RCC 7860 (cell line): ENCODE data around the gene CEP89.
"Not testable (repeated sequence)": the region's sequence is repeated elsewhere in the genome, so short reads cannot be mapped to it uniquely, and the experiment has no call there.

ENCODE experiments used
- DNase-seq: peaks from one replicate; pipeline ENCODE4 v3.0.0-alpha.2; 2015; ENCODE audit warnings: low spot score
- FAIRE-seq: peaks from 2 replicates; lab custom pipeline; 2012; peaks lifted over from hg19 to GRCh38; lab: Jason Lieb, UNC

Gene CEP89

DNA sequence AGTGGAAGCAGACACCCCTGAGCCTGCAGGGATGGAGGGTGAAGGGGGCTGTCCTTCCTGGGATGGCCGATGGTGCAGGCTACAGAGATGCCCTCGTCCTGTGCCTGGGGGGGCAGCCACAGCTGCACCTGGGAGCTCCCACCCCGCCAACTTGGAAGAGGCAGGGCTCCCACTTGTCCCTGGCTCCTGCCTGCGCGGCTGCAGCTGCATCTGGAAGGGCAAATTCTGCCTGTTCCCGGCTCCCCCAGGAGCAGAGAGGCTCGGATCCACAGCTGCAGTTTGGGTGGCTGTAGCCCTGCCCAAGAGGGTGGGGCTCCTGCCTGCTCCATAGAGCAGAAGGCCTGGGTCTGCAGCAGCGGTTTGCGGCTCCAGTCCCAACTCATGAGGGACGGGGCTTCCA, 2.2 kb downstream of the CEP89 start:
- FAIRE-seq, result no peak

DNA sequence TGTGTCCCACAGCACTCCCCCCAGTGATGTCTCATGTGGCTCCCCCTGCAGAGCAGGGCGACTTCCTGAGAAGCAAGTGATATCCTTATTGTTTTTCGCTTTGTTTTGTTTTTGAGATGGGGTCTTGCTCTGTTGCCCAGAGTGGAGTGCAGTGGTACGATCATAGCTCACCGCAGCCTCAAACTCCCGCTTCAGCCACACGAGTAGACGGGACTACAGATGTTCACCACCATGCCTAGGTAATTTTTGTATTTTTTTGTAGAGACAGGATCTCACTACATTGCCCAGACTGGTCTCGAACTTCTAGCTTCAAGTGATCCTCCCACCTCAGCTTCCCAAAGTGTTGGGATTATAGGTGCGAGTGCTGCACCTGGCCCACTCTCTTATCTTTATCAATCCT, 5.0 kb downstream of the CEP89 start:
- FAIRE-seq, result no peak
- no peak for DNase-seq

More for the DNA sequence above, 2.2 kb downstream of the CEP89 start:
- DNase-seq, result no peak

DNA sequence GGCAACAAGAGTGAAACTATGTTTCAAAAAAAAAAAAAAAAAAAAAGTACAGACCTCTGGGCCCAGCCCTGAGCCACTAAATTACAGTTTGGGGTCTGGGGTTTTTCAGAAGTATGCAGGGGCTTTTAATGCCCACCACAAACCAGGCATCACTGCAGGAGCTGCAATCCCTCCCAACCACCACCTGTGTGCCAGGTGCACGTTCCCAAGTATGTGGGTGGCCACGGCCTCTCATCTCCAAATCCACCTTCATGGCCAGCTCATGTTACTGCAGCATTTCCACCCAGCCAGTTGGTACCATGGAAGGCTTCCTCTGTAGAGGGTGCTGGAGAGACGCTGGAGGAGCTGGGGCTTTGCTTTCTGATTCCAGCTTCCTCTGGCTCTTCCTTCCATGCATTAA, 26.5 kb downstream of the CEP89 start:
- FAIRE-seq (no peak), DNase-seq (no peak)

DNA sequence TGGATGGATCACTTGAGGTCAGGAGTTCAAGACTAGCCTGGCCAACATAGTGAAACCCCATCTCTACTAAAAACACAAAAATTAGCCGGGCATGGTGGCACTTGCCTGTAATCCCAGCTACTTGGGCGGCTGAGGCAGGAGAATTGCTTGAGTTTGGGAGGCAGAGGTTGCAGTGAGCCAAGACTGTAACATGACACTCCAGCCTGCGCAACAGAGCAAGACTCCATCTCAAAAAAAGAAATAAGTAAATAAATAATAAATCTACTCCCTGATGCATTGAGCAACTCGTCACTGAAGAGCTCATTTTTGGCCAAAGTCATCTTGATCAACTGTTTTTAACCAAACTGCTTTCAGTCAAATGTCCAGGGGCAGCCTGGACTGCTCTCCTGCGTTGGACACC, 30.5 kb downstream of the CEP89 start:
- not testable (repeated sequence) for FAIRE-seq

DNA sequence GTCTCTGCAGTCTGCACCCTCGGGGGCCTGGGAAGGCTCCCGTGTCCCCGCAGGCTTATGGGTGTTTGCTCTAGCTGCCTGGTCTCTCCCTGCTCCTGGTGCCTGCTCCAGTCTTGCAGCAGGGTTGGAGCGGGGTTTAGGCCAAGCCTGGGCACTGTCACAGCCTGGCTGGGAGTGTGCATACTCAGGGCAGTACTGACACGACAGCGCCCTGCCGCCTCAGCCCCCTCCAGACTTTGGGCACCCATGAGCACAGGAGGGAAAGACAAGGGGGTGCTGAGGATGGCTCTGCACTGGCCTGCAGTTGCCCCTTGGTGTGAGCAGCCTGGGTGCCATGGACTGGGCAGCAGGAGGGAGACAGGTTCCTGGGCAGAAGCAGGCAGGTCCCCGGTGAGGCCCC, 35.7 kb downstream of the CEP89 start:
- FAIRE-seq, result no peak

More for the DNA sequence above, 30.5 kb downstream of the CEP89 start:
- DNase-seq, result not testable (repeated sequence)

DNA sequence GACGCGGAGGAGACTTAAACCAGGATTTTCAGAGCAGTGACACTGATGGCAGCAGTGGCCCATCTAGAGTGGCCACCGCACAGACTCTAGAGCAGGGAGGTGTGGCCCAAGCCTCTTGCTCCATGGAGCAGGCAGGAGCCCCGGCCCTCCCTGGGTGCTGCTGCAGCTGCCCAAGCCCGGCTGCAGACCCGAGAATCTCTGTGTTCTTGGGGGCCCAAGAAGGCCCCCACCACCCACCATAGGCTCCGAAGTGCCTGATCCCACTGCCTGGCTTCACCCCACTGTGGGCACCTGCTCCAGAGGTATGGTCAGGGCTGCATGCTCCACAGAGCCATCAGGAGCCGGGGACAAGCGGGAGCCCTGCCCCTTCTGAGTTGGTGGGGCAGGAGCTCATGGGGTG, 36.1 kb downstream of the CEP89 start:
- no peak for DNase-seq
- no peak for FAIRE-seq

More for the DNA sequence above, 35.7 kb downstream of the CEP89 start:
- no peak for DNase-seq

DNA sequence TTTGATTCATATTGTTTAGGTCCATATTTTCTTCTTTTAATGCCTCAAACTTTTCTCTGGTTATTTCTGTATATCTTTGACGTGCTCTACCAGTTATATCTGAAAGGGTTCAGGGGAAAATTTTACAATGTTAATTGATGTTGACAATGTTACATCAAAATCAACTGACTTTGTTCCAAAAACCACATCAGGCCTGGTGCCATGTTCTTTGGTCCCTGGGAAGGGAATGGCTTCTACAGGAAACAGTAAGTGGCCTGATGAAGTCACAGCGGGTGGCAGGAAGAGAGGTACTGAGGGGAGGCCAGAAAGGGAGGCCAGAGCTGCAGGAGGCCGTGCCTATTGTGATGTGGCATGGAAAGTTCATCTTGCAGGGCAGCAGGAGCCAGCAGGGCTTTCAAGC, 38.2 kb downstream of the CEP89 start:
- FAIRE-seq (no peak), DNase-seq (no peak)

DNA sequence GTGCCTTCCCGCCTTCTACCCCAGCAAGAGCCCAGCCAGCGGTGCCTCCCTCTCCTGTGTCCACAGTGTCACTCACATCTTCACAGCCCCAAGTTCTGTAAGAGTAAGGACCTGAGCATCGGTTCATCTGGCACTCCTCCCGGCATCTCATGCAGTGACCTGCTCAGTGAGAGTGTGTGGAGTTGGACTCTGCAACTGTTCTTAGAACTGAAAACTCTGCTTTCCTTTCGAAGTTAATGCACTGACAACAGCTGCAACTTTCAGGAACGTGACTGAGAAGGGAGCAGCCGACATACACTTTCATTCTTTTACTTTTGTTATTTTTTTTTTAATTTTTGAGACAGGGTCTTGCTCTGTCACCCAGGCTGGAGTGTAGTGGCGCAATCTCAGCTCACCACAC, 41.2 kb downstream of the CEP89 start:
- DNase-seq (no peak), FAIRE-seq (no peak)

DNA sequence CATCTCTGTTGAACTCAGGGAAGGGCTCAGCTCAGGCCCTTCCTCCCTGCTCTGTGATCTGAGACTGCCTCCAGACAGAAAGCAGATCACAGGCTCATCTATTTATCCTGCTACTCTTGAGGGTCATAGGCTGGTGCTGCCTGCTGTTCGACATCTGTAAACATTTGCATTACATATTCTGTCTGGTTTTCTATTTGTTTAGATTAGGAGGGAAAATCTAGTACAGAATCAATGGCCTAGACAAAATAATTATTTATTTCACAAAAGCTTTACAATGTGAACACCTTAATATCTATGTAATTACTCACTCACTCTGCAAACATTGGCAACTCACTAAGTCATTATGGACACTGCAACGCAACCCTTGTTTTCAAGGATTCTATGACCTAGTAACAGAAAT, 43.0 kb downstream of the CEP89 start:
- FAIRE-seq, result no peak
- no peak for DNase-seq

DNA sequence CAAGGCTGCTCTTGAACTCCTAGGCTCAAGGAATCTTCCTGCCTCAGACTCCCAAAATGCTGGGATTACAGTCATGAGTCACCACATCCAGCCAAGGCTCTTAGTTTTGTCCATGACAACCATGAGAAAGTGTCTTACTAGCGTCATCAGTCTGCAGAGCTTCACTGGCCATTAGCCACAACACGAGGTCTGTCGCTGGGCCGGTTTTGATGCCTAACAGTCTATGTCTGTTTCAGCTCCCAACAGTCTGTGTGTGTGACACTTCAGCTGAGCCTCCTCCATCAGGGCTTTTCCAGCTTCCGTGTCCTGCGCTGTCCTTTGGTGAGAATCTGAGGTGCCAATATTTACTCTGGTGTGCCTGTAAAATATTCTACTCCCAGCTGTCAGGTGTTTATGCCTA, 47.6 kb downstream of the CEP89 start:
- no peak for DNase-seq

DNA sequence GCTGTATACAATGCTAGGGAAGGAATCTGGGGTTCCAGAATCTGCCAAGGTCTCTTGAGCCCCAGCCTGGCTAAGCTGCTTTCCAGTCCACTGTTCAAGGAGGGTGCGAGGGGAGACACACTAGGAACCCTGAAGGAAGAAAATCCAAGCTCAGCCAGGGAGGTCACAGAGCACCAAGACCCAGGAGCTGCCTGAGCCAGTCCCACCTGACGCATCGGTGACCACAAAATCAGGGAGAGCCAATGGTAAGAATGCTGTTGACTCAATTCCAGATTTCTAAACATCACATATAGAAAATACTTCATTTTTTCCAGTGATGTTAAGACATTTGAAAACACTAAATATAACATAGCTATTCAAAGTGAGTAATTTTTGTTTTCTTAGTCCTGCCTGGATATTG, 50.1 kb downstream of the CEP89 start:
- DNase-seq, result no peak
- no peak for FAIRE-seq

More for the DNA sequence above, 47.6 kb downstream of the CEP89 start:
- FAIRE-seq, result no peak

DNA sequence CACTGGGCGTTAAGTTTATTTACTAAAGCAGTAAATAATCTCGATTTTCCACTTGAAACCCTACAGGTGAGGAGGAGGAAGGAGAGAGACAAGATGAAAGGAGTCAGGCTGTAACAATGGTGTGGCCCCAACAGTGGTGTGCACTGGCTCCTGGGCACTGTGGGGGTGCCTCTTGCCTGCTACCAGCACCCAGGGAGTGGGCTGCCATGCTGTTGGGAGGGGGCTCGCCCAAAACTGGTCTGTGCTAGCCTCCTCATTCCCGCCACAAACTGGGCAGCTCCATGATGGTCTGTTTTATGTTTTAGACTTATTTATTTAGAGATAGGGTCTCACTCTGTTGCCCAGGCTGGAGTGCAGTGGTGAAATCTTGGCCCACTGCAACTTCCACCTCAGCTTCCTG, 52.4 kb downstream of the CEP89 start:
- no peak for DNase-seq
- no peak for FAIRE-seq

DNA sequence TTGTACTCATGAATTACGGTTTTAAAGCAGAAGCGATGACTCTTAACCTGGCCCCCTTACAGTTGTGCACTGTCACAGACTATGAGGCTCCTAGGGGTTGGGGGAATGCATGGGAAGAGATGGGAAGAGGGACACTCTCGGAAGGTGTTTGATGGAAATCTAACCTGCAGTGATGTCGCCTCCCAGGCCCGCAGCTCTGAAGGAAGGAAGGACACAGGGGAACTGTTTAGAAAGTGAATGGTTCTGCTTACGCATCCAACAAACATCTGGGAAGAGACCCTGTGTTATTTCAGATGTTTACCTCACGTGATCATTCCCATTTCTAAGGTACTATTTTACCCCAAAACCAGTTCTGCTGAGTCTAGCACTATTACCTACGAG, 54.2 kb downstream of the CEP89 start:
- FAIRE-seq (no peak), DNase-seq (no peak)

DNA sequence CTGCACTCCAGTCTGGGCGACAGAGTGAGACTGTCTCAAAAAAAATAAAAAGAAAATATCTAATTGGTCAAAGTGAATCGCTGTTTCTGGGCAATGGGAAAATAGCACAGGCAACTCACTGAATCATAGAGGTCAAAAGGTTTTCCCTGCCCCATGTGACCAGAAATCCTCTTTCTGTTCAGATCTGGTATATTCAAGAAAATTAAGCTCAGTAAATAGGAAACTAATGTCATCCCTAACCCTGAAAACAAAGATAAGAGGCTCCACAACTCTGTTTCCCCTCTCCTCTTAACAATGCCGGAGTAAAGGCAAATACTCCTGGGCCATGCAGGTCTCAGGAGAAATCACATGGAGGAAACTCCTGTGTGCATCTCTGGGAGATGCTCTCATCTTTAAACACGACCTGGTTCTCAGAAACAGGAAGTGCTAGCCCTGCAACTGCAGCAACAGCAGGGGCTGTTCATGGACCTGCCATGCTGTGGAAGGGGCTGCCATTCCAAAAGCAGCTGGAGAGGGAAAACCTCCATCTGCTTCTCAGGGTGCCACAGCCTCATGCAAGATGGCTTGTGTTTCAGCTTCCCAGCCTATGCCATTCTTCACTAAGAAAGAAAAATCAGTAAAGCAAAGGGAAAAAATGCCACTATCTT, 54.7 kb downstream of the CEP89 start:
- FAIRE-seq (no peak), DNase-seq (no peak)

DNA sequence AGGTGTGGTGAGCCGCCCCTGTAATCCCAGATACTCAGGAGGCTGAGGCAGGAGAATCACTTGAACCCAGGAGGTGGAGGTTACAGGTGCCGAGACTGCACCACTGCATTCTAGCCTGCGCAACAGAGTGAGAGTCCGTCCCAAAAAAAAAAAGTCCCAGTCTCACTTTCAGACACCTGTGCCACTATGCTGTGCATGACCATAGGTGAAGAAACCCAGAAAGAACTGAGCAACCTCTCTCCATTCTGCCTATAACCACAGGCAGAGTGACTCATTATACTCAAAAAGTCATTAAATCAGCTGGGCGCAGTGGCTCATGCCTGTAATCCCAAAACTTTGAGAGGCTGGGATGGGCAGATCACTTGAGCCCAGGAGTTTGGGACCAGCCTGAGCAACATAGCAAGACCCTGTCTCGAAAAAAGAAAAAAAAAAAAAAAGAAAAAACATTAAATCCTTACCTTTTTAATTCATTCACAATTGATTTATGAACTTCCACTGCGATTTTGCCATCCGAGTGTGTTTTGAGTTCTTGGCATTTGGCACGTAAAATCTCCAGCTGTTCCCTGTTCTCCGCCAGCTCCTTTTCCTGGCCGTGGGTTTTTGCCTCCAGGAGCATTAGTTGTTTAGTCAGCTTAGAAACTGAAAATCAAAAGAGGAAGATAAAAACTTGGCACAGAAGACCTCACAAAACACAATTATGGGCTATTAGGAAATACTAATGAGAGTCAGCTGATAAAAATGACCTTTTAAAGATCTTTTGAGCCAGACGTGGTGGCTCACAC, 56.7 kb downstream of the CEP89 start:
- no peak for FAIRE-seq
- DNase-seq, result no peak

DNA sequence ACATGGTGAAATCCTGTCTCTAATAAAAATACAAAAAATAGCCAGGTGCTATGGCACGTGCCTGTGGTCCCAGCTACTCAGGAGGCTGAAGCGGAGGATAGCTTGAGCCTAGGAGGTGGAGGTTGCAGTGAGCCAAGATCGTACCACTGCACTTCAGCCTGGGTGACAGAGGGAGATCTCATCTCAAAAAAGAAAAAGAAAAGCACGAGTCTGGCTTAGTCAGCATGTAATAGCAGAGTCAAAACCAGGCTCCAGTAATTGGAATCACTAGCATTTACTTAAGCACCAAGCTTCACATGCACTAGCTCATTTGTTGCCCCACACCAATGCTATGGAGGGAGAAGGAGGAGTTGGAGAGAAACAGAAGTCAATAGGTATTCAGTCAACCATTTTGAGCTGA, 60.3 kb downstream of the CEP89 start:
- DNase-seq (no peak), FAIRE-seq (no peak)

DNA sequence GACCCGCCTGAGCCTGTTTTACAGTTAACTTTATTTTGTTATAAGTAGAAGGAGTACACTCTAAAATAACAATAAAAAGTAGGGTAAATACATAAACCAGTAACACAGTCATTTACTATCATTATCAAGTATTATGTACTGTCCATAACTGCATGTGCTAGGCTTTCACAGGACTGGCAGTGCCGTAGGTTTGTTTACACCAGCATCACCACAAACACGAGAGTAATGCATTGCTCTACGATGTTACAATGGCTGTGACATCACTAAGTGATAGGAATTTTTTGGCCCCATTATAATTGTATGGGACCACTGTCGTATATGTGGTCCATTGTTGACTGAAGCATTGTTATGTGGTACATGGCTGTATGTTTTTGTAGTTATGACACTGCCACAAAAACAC, 60.9 kb downstream of the CEP89 start:
- DNase-seq (no peak), FAIRE-seq (no peak)

DNA sequence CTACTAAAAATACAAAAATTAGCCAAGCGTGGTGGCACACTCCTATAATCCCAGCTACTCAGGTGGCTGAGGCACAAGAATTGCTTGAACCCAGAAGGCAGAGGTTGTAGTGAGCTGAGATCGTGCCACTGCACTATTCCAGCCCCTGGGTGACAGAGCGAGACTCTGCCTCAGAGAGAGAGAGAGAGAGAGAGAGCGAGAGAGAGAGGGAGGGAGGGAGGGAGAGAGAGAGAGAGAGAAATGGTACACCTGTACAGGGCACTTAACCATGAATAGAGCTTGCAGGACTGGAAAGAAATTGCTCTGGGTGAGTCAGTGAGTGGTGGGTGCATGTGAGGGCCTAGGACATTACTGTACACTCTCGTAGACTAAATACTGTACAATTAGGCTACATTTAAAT, 61.7 kb downstream of the CEP89 start:
- no peak for FAIRE-seq

DNA sequence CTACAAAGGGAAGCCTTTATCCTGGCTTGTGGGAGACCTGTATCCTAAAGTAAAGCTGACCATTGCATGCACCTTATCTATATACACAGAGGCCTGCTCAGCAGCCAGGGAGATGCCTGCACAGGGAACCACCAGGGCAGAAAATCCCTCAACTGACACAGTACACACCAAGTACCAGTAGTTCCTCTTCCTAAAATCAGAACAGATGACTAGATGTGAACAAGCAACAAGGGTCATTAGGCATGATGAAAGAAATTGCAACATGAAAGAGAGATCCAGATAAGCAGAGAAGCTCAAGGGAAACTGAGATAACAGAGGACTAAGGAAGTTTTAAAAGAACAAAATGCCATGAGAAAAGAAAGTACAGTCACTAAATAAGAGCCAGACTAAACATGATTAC, 62.5 kb downstream of the CEP89 start:
- DNase-seq, result no peak
- no peak for FAIRE-seq

More for the DNA sequence above, 61.7 kb downstream of the CEP89 start:
- no peak for DNase-seq

DNA sequence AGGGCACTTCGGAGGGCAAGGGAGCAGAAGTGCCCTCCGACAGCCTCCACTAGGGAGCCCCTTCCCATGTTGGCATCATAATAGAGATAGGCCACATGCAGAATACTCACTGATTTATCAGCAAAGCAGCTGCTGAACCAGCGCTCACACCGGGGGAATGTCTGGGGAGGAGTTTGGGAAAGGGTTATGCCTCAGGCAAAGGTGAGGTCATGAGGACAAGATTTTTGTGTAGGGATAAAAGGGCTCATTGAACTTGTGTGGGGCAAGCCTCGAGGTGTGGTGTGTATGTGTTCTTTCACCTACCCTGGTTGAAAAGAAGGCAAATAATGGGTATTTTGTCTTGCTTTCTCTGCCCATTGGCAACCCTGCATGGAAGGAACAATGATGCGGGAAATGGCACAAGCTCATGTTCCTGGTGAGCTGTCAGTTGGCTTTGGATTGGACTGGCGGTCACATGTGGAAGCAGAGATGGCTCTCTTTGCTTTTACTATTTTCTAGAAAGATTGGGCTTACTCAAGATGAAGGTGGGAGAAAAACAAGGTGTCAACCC, 63.0 kb downstream of the CEP89 start:
- DNase-seq (no peak), FAIRE-seq (no peak)

DNA sequence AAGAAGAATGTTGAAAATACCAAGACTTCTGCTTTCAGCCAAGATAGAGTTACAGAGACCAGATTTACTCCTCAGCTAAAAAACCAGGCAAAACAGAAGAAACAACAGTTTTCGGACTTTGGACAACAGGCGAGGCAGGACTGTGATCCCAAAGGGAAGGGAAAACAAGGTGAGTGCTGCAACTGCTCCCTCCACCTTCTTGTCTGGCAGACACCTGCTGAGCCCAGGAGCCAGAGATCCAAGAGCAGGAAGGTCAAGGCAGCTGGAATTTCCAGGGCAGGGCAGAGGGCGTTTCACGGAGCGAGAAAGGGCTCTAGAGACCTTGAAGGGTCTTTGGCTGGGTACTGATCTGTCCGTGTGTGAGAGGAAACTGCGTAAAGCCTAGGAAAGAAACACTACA, 69.3 kb downstream of the CEP89 start:
- FAIRE-seq (no peak), DNase-seq (no peak)

DNA sequence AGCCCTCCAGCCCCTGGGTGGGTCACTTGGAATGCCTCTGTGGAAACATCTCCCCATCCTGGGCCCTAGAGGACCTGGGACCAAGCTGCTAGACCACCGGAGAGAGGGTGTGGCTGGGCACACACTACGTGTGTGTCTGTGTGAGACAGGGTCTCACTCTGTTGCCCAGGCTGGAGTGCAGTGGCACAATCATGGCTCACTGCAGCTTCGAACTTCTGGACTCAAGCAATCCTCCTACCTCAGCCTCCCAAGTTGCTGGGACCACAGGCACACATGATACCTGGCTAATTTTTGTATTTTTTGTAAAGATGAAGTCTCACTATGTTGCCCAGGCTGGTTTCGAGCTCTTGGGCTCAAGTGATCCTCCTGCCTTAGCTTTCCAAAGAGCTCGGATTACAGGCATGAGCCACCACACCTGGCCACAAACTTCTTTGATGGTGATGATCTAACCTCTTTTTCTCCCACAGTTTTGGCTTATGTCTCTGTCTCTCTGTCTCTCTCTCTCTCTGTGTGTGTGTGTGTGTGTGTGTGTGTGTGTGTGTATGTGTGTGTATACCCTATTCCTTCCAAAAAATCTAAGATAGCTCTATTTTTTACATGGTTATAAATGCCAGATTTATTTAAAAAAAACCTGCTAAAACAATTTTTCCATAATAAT, 70.1 kb downstream of the CEP89 start:
- FAIRE-seq, result no peak

More for the DNA sequence above, 70.1 kb downstream of the CEP89 start:
- no peak for DNase-seq
